GDM1 (cell line): ENCODE data around the gene FGFRL1.
"Not testable (repeated sequence)": the region's sequence is repeated elsewhere in the genome, so short reads cannot be mapped to it uniquely, and the experiment has no call there.

Experiments
- DNase-seq: peaks from one replicate; lab custom pipeline; 2025; lab: John Stamatoyannopoulos, UW

The FGFRL1 gene

DNA sequence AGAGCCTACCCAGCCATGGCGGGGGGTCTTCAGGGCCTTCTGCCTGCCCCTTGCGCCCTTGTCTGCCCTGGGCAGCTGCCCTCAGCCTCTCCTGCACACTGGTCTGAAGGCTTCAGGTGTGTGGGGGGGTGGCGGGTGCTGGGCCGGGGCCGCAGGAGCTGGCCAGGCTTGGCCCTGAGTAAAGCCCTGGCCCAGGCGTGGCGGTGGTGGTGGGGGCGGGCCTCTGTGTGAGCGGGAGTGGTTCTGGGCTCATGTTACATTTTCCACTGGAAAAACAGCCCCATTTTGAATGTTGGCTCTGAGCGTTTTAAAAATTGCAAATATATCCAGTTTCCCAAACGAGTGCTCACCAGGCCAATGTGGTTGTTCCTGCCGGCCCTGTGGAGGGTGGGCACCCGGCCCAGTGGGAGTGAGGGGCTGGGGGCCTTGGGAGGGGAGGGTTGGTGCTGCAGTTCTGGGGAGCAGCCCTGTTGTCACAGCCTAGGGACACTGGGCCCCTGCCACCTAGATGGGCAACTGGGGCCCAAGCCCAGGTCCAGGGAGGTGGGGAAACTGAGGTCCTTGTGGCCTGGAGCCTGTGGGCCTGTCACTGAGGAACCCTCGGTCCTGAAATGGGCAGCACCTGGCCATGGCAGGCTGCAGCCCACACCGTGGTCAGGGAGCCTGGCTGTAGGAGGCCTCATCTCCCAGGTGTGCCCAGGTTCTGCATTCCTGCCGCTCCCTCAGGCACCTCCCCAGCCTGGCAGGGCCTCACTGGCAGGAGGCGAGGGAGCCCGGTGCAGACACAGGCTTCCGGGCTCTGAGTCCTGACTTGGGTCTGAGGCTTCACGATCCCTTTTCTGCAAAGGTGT, 28.3 kb downstream of the FGFRL1 start:
- DNase-seq, result no peak

DNA sequence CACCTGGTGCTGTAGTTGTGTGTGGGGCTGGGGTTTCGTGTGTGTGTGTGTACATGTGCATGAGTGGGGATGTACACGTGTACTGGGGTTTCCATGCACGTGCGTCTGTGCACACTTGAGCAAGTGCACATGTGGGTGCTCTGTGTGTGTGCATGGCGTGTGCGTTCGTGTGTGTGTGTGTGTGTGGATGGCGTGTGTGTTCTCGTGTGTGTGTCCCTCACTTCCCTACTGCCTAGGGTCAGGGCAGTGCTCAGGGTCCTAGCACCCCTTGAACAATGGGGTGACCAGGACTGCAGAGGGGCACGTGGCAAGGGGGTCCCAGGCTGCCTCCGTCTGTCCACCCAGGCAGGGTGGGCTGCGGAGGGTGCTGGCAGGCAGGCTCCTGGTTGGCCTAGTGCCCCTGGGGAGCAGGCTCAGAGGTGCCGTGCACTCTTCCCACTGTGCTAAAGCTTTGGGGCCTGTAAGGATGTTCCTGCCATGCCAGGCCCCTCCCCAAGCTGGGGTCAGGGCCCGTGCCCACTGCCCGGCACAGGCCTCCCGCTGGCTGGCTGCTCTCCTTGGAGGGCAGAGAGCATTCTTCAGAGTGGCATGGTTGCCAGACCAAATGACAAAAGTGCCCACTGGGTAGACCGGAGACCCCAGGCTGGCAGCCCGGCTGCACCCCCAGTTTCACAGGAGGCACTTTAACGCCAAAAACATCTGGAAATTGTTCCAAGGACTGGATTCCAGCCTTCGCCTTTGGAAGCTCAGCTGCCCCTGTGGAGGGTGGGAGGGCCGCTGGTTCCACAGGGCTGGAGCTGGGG, 29.1 kb downstream of the FGFRL1 start:
- DNase-seq, result no peak

DNA sequence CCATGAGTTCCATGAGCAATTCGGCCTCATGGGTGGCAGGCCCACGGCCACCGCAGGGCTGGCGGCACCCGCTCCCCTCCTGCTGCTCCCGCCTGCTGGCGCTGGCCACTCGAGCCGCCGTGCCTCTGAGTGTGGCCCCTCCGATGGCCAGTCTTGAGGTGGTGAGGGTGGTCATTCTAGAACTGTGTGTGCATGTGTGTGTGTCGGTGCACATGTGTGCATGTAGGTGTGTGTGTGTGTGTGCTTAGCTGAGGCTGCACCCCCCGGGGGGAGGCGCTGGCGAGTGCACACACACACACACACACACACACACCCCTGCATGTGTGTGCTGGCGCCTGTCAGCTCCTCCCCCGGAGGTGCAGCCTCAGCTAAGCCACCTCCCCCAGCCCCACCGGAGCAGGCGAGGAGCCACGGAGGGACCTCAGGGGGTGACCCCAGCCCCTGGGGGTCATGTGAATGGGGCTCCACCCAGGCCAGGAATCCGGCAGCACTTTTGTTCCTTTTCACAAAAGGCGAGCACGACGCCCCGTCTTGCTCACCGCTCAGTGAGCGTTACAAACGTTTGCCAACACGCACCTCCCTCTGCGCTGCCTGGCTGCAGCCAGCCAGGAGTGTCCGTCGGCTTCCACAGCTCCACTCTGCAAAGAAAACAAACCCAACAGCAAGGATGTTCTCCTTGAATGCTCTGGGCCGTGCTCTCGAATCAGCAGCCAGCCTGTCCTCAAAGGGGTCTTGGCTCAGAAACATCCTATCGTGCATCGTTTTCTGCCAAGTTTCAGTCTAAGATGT, 29.9 kb downstream of the FGFRL1 start:
- no peak for DNase-seq

DNA sequence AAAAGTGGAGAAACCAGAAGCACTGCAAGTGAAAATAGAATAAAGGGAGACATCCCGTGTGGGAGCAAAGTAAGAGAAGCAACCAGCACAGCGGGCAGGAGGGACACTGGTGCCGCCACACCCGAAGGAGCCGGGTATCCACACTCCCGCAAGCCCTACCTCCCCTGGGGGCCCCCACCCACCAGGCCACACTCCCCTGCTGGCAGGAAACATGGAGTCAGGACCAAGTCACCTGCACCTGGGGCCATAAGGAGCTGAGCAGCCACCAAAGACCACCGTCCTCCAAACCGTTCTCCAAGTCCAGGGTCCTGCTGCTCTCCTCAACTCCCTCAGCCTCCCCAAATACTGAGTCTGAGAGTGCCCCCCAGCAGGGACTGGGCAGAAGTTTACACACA, 30.5 kb downstream of the FGFRL1 start:
- DNase-seq, result no peak

DNA sequence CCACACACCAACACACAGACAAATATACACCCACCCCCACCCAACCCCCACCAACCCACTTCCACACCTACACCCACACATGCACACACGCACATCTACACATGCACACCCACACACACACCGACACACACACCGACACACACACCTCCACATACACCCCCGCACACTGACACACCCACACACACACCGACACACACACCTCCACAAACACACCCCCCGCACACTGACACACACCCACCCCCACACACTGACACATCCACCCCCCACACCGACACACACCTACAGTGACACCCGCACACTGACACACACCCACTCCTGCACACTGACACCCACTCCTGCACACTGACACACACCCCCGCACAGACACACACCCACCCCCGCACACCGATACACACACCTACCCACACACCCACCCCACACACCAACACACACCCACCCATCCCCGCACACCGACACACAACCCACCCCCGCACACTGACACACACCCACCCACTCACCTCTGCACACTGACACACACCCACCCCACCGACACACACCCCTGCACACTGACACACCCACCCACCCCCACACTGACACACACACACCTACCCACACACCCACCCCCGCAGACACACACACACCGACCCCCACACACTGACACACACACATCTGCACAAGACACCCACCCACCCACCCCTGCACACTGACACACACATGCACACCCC, 31.1 kb downstream of the FGFRL1 start:
- DNase-seq, result no peak

DNA sequence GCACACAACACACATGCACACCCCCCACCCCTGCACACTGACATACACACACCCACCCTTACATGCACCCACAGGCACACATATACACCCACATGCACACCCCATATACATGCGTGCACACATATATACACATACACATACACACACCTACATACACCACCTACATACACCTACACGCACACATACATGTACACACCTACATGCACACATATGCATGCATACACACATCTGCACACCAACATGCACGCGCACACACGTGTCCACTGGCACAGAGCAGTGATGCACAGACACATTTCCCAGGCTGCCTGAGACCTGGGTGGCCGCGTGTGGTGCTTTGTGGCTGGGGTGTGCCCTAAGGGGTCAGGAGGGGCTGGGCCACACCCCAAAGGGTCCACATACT, 31.7 kb downstream of the FGFRL1 start:
- no peak for DNase-seq

DNA sequence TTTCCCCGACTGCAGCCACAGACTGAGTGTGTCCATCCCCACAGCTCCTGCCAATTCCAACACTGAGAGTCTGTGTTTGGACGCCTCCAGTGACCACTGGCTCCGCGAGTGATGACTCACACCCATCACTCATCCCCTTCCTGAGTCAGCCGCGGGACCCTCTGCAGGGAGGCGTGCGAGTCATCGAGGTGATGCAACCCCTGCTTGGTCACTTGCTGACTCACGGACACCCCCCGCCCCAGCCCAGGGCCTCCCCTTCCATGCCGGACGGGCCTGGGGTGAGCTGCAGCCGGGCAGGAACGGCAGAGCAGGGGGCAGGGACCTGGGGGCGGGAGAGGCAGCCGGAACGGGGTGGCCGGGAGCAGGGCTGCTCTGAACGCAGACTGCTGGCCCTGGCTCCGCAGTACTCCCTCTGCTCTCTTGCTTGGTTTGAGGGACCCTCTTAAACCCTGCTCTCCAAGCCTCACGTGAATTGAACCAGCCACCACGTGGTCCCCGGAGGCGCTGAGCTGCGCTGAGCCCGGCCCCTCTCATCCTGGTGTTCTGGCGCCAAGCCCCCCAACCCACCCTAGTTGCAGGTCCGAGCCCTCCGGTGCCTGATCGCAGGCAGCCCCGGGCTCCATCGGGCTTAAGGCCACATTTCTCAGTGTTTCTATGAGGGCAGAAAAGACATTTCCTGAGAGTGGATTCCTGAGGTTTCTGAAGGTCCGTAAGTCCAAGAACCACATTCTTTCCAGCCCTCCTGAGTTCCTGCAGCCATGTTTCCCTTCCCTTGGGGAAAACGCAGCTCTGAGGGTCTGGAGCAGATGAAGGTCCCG, 32.4 kb downstream of the FGFRL1 start:
- DNase-seq, result no peak

DNA sequence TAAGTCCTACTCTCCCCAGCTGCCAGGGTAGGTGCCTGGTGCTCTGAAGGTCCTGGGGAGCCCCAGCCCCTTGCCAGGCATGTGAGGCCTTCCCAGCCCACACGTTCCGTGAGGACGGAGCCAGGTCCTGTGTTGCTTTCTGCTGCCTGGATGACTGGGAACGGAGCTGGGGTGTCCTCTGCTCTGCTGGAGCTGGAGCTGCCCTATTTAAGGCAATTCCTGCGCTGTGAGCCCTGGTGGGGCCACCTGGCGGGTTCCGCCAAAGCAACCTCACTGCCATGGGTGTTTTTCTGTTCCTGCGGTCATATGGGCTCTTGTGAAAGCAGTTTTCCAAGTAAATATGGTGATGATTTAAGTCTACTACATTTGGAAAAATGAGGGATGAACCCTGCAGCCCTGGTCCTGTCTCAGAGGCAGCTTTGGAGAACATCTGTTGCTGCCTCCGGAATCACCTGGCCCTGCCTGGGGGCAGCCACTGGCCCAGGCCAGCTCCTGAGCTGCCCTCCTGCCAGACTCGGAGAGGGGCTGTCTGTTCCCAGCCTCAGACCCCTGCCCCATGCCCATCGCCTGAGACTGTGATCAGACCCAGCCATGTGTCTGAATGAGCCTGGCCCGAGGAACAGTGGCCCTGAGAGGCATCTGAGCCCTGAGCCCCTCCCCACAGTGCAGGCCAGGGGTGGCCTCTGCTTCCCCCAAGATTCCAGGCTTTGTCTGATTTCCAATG, 33.2 kb downstream of the FGFRL1 start:
- DNase-seq, result no peak

DNA sequence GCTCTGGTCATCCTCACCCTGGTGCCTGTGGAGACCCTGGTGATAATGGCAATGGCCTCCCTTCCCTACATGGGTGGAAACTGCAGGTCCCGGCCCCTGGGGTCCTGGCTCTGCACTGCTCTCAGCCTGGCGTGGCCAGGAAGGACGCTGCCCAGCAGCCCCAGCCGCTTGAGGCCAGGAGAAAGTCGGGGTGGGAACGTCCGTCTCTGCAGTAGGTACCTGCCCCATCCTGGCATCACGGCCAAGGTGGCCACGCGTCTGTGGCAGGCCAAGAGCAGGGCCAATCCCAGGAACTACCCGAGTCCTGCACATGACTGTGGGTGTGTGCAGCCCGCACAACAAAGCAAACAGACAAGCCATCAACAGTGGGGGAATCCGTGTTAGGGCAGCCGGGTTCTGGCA, 33.8 kb downstream of the FGFRL1 start:
- no peak for DNase-seq

DNA sequence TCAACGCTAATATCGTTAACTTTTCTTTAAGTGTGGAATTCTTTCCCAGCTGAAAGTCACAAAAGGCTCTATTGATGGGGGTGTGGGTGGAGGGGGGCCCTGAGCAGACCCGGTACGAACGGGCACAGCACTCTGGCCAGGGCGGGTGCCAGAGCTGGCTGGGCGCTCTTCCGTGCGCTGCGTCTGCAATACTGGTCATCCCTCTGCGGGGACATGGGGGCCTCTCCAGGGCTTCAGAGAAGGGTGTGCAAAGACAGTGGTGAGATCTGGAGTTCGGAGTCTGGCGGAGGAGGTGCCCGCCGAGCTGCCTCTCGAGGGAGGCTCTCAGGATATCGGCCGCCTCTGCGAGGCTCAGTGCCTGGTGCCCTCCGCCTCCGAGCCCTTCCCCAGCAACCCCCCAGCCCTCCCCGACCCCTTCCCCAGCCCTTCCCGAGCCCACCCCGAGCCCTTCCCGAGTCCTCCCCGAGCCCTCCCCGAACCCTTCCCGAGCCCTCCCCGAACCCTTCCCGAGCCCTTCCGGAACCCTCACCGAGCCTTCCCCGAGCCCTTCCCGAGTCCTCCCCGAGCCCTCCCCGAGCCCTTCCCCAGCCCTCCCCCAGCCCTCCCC, 34.3 kb downstream of the FGFRL1 start:
- DNase-seq, result no peak

DNA sequence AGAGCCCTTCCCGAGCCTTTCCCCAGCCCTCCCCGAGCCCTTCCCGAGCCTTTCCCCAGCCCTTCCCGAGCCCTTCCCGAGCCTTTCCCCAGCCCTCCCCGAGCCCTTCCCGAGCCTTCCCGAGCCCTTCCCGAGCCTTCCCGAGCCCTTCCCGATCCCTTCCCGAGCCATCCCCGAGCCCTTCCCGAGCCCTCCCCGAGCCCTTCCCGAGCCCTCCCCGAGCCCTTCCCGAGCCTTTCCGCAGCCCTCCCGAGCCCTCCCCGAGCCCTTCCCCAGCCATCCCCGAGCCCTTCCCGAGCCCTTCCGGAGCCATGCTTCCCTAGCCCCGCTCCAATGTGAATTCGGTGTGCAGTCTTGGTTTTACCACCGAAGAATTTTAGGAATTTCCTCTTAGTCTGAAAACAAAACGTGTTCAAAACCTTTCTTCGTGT, 35.2 kb downstream of the FGFRL1 start:
- not testable (repeated sequence) for DNase-seq

DNA sequence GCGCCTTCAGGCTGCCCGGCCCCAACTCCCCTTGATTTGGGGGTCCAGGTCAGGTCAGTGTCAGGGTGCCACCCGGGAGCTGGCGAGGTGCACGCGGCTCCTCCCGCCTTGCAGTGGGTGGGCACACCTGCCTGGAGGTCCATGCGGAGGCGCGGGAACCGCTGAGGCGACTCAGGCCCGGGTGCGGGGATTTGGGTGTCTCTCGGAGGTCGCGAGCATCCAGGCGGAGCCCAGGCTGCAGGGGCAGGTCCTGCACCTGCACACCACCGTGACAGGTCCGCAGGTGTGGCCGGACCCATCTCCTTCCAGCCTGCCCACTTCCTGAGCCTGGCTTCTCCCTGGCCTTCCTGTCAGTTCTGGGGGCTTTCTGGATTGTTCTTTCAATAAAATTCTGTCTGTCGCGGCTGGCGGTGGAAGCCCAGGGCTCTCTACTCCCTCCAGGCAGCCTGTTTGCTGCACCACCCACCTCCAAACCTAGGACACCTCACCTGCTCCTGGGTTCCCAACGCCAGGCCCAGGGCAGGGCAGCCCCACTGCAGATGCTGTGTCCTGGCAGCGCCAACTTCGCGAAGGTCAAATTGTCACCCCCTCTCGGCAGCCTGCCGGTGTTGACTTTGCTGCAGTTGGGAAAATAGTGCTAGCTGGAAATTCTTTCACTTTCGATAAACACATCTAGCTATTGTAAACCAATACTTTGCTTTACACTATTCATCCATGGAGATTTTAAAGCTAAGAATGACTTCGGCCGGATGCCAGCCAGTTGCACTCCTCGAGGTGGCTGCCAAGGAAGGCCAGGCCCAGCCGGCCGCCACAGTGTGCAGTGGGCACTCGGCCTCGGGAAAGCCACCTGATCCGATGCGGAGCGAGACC, 35.9 kb downstream of the FGFRL1 start:
- no peak for DNase-seq

DNA sequence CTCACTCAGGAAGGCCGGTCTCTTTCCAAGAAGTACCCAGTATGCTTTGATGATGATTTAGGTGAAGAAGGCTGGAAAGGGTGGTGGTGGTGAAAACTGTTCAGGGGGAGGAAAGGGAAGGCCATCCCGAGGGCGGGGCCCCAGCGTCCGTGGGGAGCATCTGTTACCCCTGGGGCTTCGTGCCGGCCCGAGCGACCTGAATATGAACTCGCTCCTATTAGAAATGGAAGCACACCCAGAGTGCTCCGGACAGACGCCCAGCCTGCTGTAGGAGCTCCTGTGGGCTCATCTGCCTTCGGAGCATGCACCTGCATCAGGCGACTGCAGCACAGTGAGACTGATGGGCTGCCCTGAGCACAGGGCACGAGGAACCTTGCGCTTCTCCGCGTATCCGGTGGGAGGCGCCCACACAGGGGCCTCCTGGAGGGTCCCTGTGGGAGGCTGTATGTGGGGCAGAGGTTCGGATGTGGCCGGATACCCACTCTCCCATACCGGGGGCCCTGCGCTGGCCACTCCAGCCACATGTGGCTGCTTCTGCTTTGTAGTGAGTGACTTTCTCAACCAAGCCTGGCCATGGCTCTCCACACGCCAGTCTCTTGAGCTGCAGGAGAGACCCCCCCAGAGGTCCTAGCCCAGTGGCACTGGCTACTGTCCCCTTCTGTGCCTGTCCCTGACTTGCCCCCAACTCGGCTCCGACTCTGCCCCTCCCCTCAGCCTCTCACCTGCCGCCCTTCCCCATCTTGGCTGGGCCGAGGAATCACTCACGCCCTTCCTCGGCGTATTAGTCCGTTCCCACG, 36.7 kb downstream of the FGFRL1 start:
- DNase-seq, result no peak

DNA sequence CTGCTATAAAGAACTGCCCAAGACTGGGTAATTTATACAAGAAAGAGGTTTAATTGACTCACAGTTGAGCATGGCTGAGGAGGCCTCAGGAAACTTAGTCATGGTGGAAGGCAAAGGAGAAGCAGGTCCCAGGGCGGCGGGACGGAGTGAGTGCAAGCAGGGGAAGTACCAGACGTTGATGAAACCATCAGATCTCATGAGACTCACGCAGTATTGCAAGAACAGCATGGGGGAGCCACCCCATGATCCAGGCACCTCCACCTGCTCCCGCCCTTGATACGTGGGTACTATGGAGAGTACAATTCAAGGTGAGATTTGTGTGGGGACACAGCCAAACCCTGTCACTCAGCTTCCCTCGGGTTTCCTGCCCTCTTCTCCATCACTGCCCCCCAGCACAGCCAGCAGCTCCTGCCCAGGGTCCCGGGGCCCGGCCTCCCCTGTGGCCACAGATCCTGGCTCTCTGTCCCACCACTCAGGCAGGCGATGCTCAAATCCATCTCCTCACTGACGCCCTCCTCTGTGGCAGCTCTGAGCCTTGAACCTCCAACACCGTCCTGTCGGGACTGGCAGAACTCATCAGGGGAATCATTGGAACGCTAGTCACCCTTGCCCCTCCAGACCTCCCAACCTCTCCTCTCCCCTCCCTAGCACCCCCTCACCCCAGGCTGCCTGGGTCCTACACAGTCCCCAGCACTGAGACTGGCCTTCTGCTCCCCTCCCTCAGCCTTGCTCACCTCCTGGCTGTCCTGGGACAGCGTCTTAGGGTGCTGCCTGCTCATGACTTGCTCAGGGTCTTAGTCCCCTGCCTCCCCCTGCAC, 37.6 kb downstream of the FGFRL1 start:
- no peak for DNase-seq

DNA sequence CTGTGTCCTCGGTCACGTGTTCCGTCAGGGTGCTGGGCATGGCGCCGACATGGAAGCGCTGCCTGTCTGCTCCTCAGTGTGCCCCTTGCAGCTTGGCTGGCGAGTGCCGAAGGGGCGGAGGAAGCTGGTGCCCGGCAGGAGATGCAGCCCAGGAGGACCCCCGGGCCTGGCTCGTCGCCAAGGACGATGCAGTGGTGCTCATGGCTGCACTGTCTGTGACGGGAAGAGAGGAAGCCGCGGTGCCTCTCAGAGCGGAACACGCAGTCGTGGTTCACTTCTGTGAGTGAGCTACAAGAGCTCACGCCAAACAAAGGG, 38.1 kb downstream of the FGFRL1 start:
- no peak for DNase-seq

DNA sequence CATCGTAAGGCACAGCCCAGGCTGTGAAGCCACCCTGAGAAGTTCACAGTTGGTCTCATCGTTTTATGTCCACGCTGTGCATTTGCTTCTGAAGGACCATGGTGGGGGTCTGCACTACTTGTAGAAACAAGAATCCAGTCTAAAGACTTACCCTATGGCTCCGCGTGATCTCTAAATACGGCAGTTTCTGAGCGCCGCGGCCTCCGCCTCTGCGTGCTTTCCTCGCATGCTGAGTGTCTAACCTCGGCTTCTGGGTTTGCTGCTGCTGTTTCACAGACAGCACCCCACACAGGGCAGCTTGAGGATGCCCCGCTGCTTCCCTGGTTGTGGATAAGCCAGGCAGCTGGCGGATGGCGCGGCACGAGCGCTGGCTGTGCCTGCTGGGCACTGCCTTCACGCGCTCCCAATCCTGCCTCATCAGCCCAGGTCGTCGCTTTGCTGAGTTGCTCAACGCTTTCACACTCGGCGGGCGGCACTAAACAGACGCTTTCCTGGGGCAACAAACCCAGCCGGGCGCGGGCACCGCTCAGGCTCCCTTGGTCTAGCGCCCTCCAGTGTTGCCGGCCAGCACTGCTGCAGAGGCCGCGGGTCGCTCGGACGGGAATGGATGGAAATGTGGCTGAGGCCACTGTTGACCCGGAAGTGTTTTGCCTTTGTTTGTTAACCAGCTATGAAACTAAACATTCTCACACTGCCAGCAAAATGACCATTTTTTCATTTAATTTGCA, 39.2 kb downstream of the FGFRL1 start:
- DNase-seq, result no peak

DNA sequence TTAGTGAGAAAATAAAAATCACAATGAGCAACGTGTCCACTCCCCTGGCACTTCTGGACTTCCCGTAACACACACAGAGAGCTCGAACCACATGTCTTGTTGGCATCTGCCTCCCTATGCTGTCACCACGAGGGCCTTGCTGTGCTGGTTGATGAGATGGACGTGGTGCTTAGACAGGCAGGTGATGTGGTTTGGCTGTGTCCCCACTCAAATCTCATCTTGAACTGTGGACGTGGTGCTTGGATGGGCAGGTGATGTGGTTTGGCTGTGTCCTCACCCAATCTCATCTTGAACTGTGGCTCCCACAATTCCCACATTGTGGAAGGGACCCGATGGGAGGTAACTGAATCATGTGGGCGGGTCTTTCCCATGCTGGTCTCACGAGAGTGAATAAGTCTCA, 40.0 kb downstream of the FGFRL1 start:
- DNase-seq, result no peak
